H7 (cell line): ENCODE results near the gene OSTN. TPM values are rescaled to one million over a fixed set of nuclear protein-coding genes. Genes with fewer than 3 reads are reported as not detected.

ENCODE experiments used
- DNase-seq: peaks from one replicate; pipeline ENCODE4 v3.0.0; 2012
- H3K27me3 ChIP-seq: 2 replicates; pipeline ENCODE4 v1.6.0; 2011; ENCODE audit warnings: mild to moderate bottlenecking, low read length; ENCODE audit not compliant: control insufficient read depth, insufficient read depth
- H3K36me3 ChIP-seq: replicated peaks from 2 replicates; pipeline ENCODE4 v1.5.1; 2011; ENCODE audit warnings: low read length; ENCODE audit not compliant: control insufficient read depth, insufficient read depth
- H3K4me3 ChIP-seq: 2 replicates; pipeline ENCODE4 v1.5.1; 2011; ENCODE audit warnings: low read depth, mild to moderate bottlenecking, control low read depth, low read length, moderate library complexity; ENCODE audit not compliant: insufficient read depth
- total RNA-seq: library from RNA; depleted of rRNA; stranded (reverse); fragments of >200 nt; shearing (Covaris generic); gene quantifications from 2 replicates; pipeline ENCODE4 v1.2.3, GENCODE V29; 2014; rRNA removed

OSTN gene
- total RNA-seq, 1 experiment from 2014 or later = not detected

DNA sequence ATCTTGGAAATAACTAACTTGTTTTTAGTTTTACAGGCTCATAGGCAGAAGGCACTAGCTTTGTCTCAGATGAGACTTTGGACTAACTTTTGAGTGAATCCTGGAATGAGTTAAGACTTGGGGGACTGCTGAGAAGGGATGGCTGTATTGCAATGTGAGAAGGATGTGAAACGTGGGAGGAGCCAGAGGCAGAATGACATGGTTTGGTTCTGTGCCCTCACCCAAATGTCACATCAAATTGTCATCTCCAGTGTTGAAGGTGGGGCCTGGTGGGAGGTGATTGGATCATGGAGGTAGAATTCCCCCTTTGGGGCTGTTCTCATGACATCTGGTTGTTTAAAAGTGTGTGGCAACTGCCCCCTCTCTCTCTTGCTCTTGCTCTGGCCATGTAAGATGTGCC is 101.4 kb downstream of the OSTN start:
- no peaks in the 10 kb centered on the region for H3K36me3 ChIP-seq
- no peaks in the 10 kb centered on the region for H3K27me3 ChIP-seq
- DNase-seq = no peak
- no peak overlapping the region for H3K4me3 ChIP-seq

DNA sequence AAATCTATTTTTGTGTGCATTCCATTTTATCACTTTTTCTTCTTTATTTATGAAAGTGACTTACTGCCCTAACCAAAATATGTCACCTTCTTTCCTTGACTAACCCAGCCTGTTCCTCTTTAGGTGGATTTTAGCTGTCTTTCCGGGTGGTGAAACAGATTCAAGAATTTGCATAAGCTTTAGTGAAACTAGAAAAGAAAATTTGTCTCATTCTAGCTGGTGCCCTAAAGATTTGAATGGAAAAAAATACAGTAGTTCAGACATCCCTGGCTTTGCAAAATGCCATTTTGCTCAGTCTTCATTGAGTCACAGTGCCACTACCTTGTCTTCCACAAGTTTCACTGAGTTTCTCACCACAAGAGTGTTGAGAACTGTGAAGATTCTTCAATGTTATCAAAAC is 102.0 kb downstream of the OSTN start:
- Histone ChIP-seq H3K4me3 (no peak overlapping the region), H3K27me3 (no peaks in the 10 kb centered on the region), H3K36me3 (no peaks in the 10 kb centered on the region)
- DNase-seq = no peak

DNA sequence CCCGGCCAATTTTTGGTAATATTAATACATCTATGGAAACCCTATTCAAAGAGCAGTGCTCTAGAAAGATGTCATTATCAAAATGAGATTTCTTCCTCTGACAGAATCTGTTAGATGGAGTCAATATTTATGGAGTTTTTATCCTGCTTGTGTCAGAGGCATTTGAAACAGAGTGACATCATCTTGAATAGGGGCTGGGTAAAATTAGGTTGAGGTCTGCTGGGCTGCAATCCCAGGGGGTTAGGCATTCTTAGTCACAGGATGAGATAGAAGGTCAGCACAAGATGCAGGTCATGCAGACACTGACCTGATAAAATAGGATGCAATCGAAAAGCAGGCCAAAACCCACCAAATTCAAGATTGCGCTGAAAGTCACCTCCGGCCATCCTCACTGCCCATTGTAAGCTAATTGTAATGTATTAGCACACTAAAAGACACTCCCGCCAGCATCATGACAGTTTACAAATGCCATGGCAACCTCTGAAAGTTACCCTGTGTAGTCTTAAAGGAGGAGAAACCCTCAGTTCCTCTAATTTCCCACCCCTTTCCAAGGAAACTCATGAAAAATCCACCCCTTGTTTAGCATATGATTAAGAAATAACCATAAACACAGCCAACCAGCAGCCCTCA is 102.9 kb downstream of the OSTN start:
- Histone ChIP-seq H3K4me3 (no peak overlapping the region), H3K36me3 (no peaks in the 10 kb centered on the region), H3K27me3 (no peaks in the 10 kb centered on the region)
- DNase-seq = peak; percentile 22

DNA sequence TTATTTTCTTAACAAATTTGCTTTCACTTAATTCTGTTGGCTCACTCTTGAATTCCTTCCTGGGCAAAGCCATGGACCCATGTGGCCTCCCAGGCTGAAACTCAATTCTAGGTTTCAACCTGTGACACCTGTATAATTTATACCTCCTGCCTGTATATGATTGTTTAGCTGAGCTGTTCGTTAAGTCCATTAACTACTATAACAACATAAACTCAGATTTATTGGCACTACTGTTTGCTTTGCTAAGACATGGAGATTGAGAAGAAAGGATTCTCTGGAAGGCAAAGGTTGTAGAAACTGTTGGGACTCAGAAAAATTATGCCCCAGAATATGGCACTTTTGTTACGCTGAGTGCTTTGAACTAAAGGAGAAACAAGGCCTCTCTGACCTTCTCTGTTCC is 103.4 kb downstream of the OSTN start:
- H3K27me3 ChIP-seq = no peaks in the 10 kb centered on the region
- no peaks in the 10 kb centered on the region for H3K36me3 ChIP-seq
- DNase-seq = no peak
- H3K4me3 ChIP-seq = no peak overlapping the region

DNA sequence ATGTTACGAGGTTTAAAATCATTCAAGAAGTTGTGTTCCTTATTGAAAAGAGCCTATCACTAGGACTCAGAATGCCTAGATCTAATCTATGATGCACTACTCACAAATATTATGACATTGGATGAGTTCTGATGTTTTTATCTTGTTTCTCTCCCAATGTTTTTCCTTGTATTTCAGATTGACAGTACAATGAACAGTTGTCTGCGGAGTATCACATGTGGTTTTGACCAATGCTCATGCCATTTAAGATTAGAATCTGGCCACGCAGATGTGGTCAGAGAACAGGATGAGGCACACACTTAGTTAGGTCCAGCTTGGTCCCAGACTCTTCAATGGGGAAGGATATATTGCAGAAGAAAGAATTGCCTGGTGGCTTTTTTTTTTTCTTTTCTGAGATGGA is 104.6 kb downstream of the OSTN start:
- Histone ChIP-seq H3K27me3 (no peaks in the 10 kb centered on the region), H3K36me3 (no peaks in the 10 kb centered on the region), H3K4me3 (no peak overlapping the region)
- no peak for DNase-seq

DNA sequence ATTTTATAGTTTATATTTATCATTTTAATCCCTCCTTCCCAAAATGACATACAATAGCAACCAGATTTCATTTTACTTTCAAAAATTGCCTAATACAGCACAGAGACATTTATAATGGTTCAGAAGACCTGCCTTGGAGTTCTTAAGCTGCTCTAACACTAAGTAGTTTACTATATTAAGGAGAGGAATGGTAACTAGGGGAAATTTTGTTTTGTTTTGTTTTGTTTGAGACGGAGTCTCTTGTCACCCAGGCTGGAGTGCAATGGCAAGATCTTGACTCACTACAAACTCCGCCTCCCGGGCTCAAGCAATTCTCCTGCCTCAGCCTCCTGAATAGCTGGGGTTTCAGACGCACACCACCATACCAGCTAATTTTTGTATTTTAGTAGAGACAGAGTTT is 107.4 kb downstream of the OSTN start:
- Histone ChIP-seq H3K36me3 (no peaks in the 10 kb centered on the region), H3K27me3 (no peaks in the 10 kb centered on the region), H3K4me3 (no peak overlapping the region)
- DNase-seq = no peak

DNA sequence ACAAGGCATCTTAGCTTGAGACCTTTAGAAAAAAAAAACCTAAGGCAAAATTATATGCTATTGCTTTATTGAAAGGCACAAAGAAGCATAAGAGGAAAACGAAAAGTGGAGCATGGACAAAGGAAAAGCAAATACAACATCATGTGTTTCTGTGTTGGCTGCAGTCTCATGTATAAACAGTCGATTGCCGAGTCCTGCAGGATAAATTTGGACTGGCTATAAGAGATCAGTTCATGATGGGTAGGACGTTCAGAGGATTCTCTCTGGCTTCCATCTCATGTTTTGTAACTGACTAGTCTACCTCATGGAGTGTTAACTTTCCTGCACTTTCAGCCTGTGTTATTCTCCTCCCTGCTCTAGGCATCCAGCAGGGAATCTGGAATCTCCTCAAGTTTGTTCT is 108.3 kb downstream of the OSTN start:
- no peak overlapping the region for H3K4me3 ChIP-seq
- DNase-seq = no peak
- no peaks in the 10 kb centered on the region for H3K27me3 ChIP-seq
- H3K36me3 ChIP-seq = no peaks in the 10 kb centered on the region

DNA sequence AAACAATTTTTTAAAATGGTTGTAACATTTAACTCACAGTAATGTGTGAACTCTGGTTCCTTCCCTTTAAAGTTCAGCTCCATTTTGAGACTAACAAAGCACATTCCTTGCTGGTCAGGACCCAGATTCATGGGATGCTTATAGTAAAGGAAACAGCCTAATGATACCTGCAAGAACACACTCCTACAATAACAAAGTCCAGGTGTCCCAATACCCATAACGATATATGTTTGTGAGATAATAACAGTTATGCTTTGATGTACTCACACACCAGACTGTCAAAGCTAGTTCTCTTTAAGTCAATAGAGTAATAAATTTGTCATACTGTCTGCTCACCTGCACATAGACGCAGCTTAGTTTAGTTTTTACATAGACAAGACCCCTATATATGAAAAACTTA is 114.3 kb downstream of the OSTN start:
- Histone ChIP-seq H3K27me3 (no peaks in the 10 kb centered on the region), H3K4me3 (no peak overlapping the region), H3K36me3 (no peaks in the 10 kb centered on the region)
- DNase-seq = no peak

DNA sequence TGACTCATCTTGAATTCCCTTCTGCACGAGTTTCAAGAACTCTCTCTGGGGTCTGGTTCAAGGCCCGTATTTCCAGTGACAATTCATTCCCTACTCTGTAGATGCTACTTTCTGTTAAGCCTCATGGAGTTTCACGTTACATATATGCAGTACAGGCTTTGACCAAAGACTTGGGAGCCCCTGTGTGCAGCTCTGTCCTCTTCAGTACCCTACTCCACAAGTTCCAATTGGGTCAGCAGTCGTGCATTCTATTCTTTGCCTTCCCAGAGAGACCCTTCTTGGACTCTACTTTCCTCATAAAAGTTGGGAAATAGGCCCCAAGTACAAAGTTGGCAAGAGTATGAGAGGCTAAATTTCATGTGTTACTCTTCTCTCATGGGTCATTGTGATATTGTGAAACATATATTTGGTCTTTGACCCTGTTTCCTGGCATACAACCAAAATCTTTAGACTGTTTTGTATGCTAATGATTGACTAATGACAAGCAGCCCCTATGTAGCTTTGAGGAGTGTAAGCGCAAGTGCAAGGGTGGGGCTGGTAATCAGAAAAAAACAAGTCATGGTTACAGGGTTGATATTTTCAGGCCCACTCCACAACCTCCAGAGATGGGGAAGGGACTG is 115.2 kb downstream of the OSTN start:
- Histone ChIP-seq H3K27me3 (no peaks in the 10 kb centered on the region), H3K4me3 (no peak overlapping the region), H3K36me3 (no peaks in the 10 kb centered on the region)
- no peak for DNase-seq

Other genes starting within 250 kb of the OSTN start
- 23.9 and 38.9 TPM in 2 replicates for gene CCDC50, start 130.2 kb downstream of the OSTN start, total RNA-seq
- 0.28 TPM in 1 of 2 replicates, not detected in the other for gene UTS2B, start 131.3 kb downstream of the OSTN start, total RNA-seq